Measurements from ENCODE around the gene TFEB.

Gene TFEB

GRCh38 chr6:41638002-41638934 lies 97.1 kb downstream of the TFEB start, which contains the start of gene MDFI:
Gene MDFI, plus strand, starts transcription at chr6:41638468. Its CDS starts 282 bp downstream, at chr6:41638750.
- no peaks in the 10 kb centered on the region for H3F3A ChIP-seq (ENCODE audit: control insufficient read depth, insufficient read depth)
- no peaks in the 10 kb centered on the region for H3K9me2 ChIP-seq (replicated peaks; ENCODE audit: control insufficient read depth, low read length)
- no peaks in the 10 kb centered on the region for H3K9me3 ChIP-seq (ENCODE audit: control insufficient read depth, insufficient read depth, low read length)
- H3K4me2 ChIP-seq (ENCODE audit: low read length), result no peak within 1 kb of the TSS
- no peak within 1 kb of the TSS for H3K4me3 ChIP-seq (ENCODE audit: low read length)
- no peaks in the 10 kb centered on the region for H4K20me1 ChIP-seq (ENCODE audit: control insufficient read depth, insufficient read depth, low read depth, low read length)
- H3K36me3 ChIP-seq (ENCODE audit: control insufficient read depth, low read length), result no peaks in the 10 kb centered on the region
- peaks cover 50% of the 10 kb centered on the region for H3K27me3 ChIP-seq (ENCODE audit: control insufficient read depth, low read length)
- no peaks in the 10 kb centered on the region for H3K79me2 ChIP-seq (ENCODE audit: control insufficient read depth, low read length)
- H3K27ac ChIP-seq (ENCODE audit: low read depth, low read length), result no peak within 1 kb of the TSS
- TF ChIP-seq CTCF (IDR thresholded peaks at IDR 0.05; ENCODE audit: low read depth, low read length, poor library complexity, severe bottlenecking) (no peak), EZH2phosphoT487 (IDR thresholded peaks at IDR 0.05; ENCODE audit: borderline replicate concordance, low read length) (0 out of 2 replicates have a peak, but pooled peaks have one; percentile 5)
- no peaks in the 10 kb centered on the region for H3K4me1 ChIP-seq (ENCODE audit: control insufficient read depth, low read length)

- TF ChIP-seq EZH2phosphoT487 (IDR thresholded peaks at IDR 0.05; ENCODE audit: borderline replicate concordance, low read length) (no peak), CTCF (IDR thresholded peaks at IDR 0.05; ENCODE audit: low read depth, low read length, poor library complexity, severe bottlenecking) (no peak)
- Histone ChIP-seq H3K4me3 (ENCODE audit: low read length) (no peak overlapping the region), H3K27me3 (ENCODE audit: control insufficient read depth, low read length) (peaks cover 52% of the 10 kb centered on the region), H3K79me2 (ENCODE audit: control insufficient read depth, low read length) (no peaks in the 10 kb centered on the region), H3F3A (ENCODE audit: control insufficient read depth, insufficient read depth) (no peaks in the 10 kb centered on the region), H3K36me3 (ENCODE audit: control insufficient read depth, low read length) (no peaks in the 10 kb centered on the region), H3K9me2 (replicated peaks; ENCODE audit: control insufficient read depth, low read length) (no peaks in the 10 kb centered on the region), H3K4me2 (ENCODE audit: low read length) (no peak overlapping the region), H4K20me1 (ENCODE audit: control insufficient read depth, insufficient read depth, low read depth, low read length) (no peaks in the 10 kb centered on the region), H3K9me3 (ENCODE audit: control insufficient read depth, insufficient read depth, low read length) (no peaks in the 10 kb centered on the region), H3K27ac (ENCODE audit: low read depth, low read length) (no peak overlapping the region), H3K4me1 (ENCODE audit: control insufficient read depth, low read length) (no peaks in the 10 kb centered on the region)
Observed at GRCh38 chr6:41637194-41638001, 98.0 kb downstream of the TFEB start.

GRCh38 chr6:41636833-41637193 lies 98.6 kb downstream of the TFEB start:
- Histone ChIP-seq H3F3A (ENCODE audit: control insufficient read depth, insufficient read depth) (no peaks in the 10 kb centered on the region), H3K4me1 (ENCODE audit: control insufficient read depth, low read length) (no peaks in the 10 kb centered on the region), H4K20me1 (ENCODE audit: control insufficient read depth, insufficient read depth, low read depth, low read length) (no peaks in the 10 kb centered on the region), H3K36me3 (ENCODE audit: control insufficient read depth, low read length) (no peaks in the 10 kb centered on the region), H3K27me3 (ENCODE audit: control insufficient read depth, low read length) (peaks cover 50% of the 10 kb centered on the region), H3K9me3 (ENCODE audit: control insufficient read depth, insufficient read depth, low read length) (no peaks in the 10 kb centered on the region), H3K4me2 (ENCODE audit: low read length) (no peak overlapping the region), H3K9me2 (replicated peaks; ENCODE audit: control insufficient read depth, low read length) (no peaks in the 10 kb centered on the region), H3K27ac (ENCODE audit: low read depth, low read length) (no peak overlapping the region), H3K4me3 (ENCODE audit: low read length) (no peak overlapping the region), H3K79me2 (ENCODE audit: control insufficient read depth, low read length) (no peaks in the 10 kb centered on the region)
- TF ChIP-seq EZH2phosphoT487 (IDR thresholded peaks at IDR 0.05; ENCODE audit: borderline replicate concordance, low read length) (no peak), CTCF (IDR thresholded peaks at IDR 0.05; ENCODE audit: low read depth, low read length, poor library complexity, severe bottlenecking) (no peak)

Data from DOHH2 (cell line).